Activated CD4-positive, CD25-positive, alpha-beta regulatory T cell (primary cell): Measurements from ENCODE around the gene MOG.
"Not testable (repeated sequence)": the region's sequence is repeated elsewhere in the genome, so short reads cannot be mapped to it uniquely, and the experiment has no call there.

Experiments used
- DNase-seq, 4 experiments: peaks; one replicate each; lab custom pipeline; 2025; lab: John Stamatoyannopoulos, UW

Gene MOG

GRCh38 chr6:29641430-29642148, 15.3 kb upstream of the MOG start:
- DNase-seq = no peak

- no peak for DNase-seq
Measured at GRCh38 chr6:29647927-29648642, 8.8 kb upstream of the MOG start.

DNA sequence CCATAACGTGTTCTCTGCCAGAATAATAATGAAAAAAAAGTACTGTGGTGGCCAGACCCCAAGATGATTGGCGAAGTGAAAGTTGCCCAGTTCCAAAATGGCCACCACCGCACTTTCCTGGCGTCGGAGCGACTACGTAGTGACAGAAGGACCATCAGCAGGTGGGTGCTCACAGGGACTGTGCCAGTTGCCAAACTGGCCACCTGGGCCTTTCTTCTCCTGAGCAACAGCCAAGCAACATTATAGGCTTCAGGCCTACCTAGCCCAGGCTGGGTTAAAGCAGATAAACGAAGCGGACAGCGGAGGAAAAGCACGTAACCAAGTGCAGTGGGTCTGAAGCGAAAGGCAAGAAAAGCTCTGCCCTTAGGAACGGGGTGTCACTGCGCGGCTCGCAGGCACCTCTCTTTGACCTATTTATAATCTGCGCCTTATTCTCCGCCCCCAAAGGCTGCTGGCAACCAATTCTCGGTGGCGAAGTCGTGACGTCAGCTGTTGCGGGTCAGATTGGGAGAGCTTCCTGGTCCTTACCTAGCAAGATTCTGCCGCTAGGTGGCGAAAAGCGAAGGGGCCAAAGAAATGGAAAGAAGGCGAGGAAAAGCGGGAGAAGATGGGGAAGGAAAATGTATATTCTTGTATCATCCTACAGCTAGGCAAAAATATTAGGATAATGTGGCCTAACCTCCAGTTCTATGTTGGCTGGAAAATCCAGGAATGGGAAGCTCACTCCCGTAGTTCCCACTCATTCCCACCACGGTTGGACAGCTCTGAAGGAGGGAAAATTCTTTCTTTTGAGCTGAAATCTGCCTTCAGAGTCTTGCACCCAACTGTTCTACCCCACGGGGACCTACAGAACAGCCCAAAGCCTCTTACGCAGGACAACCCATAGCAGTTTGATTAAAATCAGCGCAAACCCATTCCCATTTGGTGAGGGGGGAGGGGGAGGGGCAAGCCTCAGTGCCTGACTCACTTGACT, 6.9 kb upstream of the MOG start:
- DNase-seq = peak; percentile 90 to 97 (median 96)

- no peak for DNase-seq
Measured at GRCh38 chr6:29651413-29652197, 5.3 kb upstream of the MOG start.

DNA sequence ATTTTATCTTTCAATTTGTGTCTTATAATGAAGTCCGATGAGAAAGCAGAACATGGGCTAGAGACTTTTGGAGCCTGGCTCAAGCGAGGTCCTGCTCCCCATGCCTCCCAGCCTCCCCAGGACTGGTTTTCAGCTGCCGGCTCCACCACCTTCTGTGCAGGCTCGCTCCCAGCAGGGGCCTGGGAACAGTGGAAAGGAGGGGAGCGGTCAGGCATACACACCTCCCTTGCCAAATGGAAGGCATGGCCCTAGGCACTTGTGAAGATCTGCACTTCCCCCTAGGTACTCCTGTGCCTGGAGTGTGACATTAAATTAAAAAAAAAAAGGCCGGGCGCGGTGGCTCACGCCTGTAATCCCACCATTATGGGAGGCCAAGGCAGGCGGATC, 4.7 kb upstream of the MOG start:
- DNase-seq = no peak

DNA sequence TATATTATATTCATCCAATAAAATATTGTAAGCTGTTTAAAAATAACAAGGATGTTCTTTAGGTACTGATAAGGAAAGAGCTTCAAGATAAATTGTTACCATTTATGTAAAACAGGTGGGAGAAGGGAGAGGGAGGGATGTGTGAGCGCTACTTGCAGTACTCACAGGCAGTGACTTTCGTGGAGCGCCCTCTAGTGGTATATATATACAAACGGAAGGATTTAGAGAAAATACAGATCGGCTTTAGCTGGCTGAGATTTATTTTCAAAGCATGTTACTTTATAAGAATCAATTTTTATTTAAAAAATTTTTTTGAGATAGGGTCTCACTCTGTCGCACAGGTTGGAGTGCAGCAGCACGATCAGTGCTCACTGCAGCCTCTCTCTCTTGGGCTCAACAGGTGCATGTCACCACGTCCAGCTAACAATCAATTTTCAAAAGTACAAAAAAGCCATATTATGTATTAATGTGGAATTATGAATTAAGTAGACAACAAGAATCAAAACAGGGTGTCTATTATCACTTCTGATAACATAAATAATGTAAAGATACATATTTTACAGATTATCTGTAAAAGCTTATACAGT, 3.3 kb upstream of the MOG start:
- peak in 1 of 4 experiments; percentile 24 for DNase-seq

GRCh38 chr6:29655658-29656057, 1.2 kb upstream of the MOG start:
- DNase-seq = no peak

- no peak for DNase-seq
Measured at GRCh38 chr6:29656157-29656556, 735 bp upstream of the MOG start.

GRCh38 chr6:29661071-29661470, 4.2 kb downstream of the MOG start:
- DNase-seq = no peak

GRCh38 chr6:29661502-29662141, 4.7 kb downstream of the MOG start:
- not testable (repeated sequence) for DNase-seq

- DNase-seq = no peak
Measured at GRCh38 chr6:29663300-29664042, 6.6 kb downstream of the MOG start.

DNA sequence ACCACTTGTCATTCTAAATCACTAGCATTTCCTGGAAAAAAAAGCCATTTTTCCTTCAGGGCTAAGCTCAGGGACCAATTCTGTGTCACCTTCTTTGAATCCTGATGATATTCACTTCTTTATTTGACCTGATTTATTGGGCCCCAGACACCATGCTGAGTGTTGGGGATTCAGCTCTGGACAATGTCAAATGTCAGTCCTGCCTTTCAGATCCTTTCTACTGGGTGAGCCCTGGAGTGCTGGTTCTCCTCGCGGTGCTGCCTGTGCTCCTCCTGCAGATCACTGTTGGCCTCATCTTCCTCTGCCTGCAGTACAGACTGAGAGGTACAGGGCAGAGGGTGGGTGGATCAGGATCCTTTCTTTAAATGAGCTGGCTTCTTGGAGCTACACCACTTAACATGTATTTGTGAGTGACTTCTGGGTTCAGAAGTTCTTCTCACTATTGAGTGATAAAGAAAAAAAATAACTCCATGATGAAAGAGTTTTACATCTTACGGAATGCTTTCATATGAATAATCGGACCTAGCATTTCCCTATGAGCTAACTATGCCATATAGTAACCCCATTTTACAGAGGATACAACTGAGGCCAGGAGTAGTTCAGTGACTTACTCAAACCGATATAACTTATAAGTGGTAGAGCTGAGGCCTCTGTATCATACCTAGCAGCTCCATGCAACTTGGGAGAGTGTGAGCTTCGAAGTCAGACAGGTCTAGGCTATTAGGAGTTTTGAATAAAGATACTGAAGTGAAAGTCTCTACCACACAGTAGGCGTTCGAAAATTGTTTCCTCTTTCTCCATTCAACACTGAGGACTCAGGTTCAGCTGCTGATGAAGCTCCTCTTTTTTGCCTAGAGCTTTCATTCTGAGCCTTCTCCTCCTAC, 9.3 kb downstream of the MOG start:
- DNase-seq = no peak

GRCh38 chr6:29666826-29667130, 9.9 kb downstream of the MOG start:
- DNase-seq = no peak

DNA sequence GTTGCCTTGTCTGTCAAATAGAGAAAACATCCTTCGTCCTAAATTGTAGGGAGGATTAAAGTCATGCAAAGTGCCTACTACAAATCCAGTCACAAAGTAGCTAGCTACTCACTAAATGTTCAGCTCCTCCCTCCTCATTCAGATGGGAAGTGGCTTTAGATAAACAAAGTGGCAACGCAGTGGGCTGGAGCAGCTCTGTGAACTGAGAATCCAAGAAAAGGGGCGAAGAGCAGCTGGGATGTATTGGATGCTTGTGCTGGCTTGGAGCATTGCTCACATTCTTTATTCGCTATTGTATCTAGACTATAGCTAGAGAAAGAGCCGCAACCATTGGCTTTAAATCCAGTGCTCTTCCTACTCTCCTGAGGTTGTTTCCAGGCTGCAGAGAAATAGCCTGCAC, 10.3 kb downstream of the MOG start:
- no peak for DNase-seq

DNA sequence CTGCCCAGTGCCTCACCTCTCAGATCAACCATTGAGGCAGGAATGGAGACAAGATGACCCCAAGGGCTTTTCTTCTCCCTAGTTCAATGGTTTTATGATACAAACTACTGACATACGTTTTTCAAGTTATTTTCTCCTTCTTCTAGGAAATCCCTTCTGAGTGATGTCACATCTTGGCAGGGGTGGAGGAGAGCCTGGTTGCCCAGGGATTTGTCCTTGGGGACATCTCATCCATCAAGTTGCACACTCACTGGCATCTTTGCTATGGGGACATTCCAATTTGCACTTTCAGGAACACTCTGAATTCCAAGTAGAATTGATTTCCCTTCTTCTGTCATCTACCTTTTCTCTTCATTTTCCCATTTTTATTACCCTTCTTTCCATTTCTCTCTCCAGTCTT, 14.1 kb downstream of the MOG start:
- no peak for DNase-seq

DNA sequence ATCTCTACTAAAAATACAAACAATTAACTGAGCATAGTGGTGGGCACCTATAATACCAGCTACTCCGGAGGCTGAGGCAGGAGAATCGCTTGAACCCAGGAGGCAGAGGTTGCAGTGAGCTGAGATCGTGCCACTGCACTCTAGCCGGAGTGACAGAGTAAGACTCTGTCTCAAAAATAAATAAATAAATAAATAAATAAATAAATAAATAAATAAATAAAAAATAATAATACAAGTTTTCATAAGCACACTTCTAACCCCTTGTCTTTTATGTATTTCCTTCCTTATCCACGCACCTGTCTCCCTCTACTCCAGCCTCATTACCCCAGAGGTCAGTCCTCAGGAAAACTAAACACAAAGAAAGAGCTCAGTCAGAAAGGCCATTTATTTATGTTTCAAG, 15.2 kb downstream of the MOG start:
- DNase-seq = not testable (repeated sequence)

DNA sequence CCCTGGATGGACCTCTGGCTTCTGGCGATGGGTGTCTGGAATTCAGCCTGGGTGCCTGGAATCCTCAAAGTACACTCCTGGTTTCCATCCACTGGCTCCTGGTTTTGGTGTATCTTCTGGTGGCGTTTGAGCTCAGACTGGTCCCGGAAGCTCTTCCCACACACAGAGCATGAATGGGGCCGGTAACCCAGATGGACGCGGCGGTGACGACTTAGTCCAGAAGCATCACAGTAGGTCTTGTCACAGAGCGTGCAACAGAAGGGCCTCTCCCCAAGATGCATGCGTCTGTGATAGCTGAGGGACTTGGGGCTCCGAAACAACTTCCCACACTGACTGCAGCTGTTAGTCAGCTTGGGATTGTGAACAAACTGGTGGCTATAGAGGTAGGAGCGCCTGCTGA, 16.3 kb downstream of the MOG start:
- DNase-seq = no peak

DNA sequence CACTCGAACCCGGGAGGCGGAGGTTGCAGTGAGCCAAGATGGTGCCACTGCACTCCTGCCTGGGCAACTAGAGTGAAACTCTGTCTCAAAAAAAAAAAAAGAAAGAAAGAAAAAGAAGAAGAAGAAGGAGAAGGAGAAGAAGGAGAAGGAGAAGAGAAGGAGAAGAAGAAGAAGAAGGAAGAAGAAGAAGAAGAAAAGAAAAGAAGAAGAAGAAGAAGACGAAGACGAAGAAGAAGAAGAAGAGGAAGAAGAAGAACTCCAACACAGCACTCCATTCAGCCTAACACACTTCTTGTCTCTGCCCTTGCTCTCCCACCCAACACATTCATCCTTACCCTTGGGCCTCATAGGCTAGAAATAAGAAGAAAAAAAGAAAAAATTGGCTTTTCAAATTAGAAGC, 17.1 kb downstream of the MOG start:
- DNase-seq = no peak

DNA sequence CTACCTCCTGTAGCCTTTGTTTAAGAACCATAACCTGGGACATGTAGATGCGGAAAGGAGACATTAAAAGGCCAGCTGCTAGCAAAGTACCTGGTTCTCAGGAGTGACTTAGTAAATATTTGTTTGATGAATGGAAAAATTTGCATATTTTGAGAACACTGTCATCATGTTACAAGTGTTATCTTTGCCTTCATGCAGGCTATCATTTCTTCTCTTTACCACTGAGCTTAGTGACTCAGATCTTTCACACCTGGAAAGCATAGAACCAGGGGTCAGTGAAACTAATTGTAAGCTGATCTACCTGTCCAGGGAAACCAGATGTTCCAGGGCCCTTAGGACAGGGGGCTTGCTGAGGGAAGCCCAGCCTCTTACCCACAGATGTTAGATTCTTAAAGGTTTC, 18.7 kb downstream of the MOG start:
- no peak for DNase-seq
